Lung (tissue), 12 donors: ENCODE results near the gene PKN3. TPM values are rescaled to one million over a fixed set of nuclear protein-coding genes. Genes with fewer than 3 reads are reported as not detected.

ENCODE experiments used
- ATAC-seq: fragments of 200-7000 bp; cut with Tn5 transposase; one replicate; pipeline ENCODE4 v1.9.1; 2020; ENCODE audit warnings: moderate number of reproducible peaks; ENCODE audit not compliant: insufficient read depth, low FRiP score
- DNase-seq, 3 donors: peaks; one replicate each; pipeline ENCODE4 v3.0.0-alpha.2; 2013 to 2017
- H3K27ac ChIP-seq, 2 donors: one replicate each; pipeline ENCODE4 v1.5.1; 2013; ENCODE audit warnings: mild to moderate bottlenecking in 2 of 2, moderate library complexity in 2 of 2, control low read depth in 1 of 2, inconsistent platforms in 1 of 2, low read depth in 1 of 2, low read length in 1 of 2
- H3K27me3 ChIP-seq, 3 donors: one replicate each; pipeline ENCODE4 v1.5.1; 2013; ENCODE audit warnings: low read length in 2 of 3; ENCODE audit not compliant: control insufficient read depth in 3 of 3, insufficient read depth in 3 of 3
- H3K36me3 ChIP-seq, 4 donors: one replicate each; pipeline ENCODE4 v1.5.1; 2013; ENCODE audit warnings: low read length in 4 of 4, mild to moderate bottlenecking in 1 of 4, moderate library complexity in 1 of 4; ENCODE audit not compliant: control insufficient read depth in 4 of 4, insufficient read depth in 4 of 4
- H3K4me1 ChIP-seq, 5 donors: one replicate each; pipeline ENCODE4 v1.5.1; 2013; ENCODE audit warnings: low read length in 5 of 5, mild to moderate bottlenecking in 2 of 5, moderate library complexity in 1 of 5; ENCODE audit not compliant: control insufficient read depth in 5 of 5, insufficient read depth in 5 of 5
- H3K4me3 ChIP-seq: one replicate; pipeline ENCODE4 v1.5.1; 2013; ENCODE audit warnings: mild to moderate bottlenecking, control low read depth, moderate library complexity
- H3K9ac ChIP-seq, 2 donors: one replicate each; pipeline ENCODE4 v1.5.1; 2013; ENCODE audit warnings: low read length in 2 of 2, control low read depth in 1 of 2; ENCODE audit not compliant: insufficient read depth in 1 of 2
- H3K9me3 ChIP-seq, 4 donors: one replicate each; pipeline ENCODE4 v1.5.1; 2013; ENCODE audit warnings: low read length in 3 of 4, mild to moderate bottlenecking in 1 of 4, moderate library complexity in 1 of 4; ENCODE audit not compliant: control insufficient read depth in 4 of 4, insufficient read depth in 3 of 4
- WGBS, 2 donors: extraction: QIAGEN DNeasy Blood & Tissue Kit; methylation state at CpG; one replicate each; pipeline ENCODE4 v1.1.7; 2013; 5-methylcytosine and 5-hydroxymethylcytosine counted together
- polyA plus RNA-seq, 2 donors: library from polyadenylated mRNA; stranded (reverse); fragments of 200-250 nt; gene quantifications; one replicate each; pipeline ENCODE4 v1.2.1, GENCODE V29; 2013
- total RNA-seq, 2 donors: library from RNA; depleted of rRNA in 1 of 2; stranded (reverse); fragments of >200 nt in 1 of 2; gene quantifications; one replicate each; pipeline ENCODE4 v1.2.1, GENCODE V29; 2014 to 2021
- TF ChIP-seq, protein P1 (sequence below): IDR thresholded peaks from 2 replicates; pipeline ENCODE4 v1.5.1; 2012; ENCODE audit warnings: mild to moderate bottlenecking; ENCODE audit errors: control extremely low read depth, extremely low read depth
- donor health status: control.
- donor health status: control.
- donor health status: Bipolar disorder and iron deficiency.
- donor health status: healthy.
- donor health status: DM: yes; HTN: yes; CAD: no.

Gene PKN3
- total and polyA plus RNA-seq, 4 donors: 4.1 to 19.3 (median 10.8) TPM

- DNase-seq: no peak
- Histone ChIP-seq H3K27me3 (no peaks in the 10 kb centered on the region), H3K4me3 (no peak overlapping the region), H3K9me3 (no peaks in the 10 kb centered on the region), H3K4me1 (no peaks in the 10 kb centered on the region), H3K27ac (no peak overlapping the region), H3K36me3 (peaks cover 9 to 20% (median 16%) of the 10 kb centered on the region in 4 donors), H3K9ac (no peak overlapping the region)
- ATAC-seq: no peak
- TF ChIP-seq, protein P1, sequence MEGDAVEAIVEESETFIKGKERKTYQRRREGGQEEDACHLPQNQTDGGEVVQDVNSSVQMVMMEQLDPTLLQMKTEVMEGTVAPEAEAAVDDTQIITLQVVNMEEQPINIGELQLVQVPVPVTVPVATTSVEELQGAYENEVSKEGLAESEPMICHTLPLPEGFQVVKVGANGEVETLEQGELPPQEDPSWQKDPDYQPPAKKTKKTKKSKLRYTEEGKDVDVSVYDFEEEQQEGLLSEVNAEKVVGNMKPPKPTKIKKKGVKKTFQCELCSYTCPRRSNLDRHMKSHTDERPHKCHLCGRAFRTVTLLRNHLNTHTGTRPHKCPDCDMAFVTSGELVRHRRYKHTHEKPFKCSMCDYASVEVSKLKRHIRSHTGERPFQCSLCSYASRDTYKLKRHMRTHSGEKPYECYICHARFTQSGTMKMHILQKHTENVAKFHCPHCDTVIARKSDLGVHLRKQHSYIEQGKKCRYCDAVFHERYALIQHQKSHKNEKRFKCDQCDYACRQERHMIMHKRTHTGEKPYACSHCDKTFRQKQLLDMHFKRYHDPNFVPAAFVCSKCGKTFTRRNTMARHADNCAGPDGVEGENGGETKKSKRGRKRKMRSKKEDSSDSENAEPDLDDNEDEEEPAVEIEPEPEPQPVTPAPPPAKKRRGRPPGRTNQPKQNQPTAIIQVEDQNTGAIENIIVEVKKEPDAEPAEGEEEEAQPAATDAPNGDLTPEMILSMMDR: no peak
- 77 to 92% methylated on average over 20 of the region's 20 CpGs for WGBS, 2 donors
Measured at GRCh38 chr9:128742401-128742800, 40.1 kb downstream of the PKN3 start.

DNA sequence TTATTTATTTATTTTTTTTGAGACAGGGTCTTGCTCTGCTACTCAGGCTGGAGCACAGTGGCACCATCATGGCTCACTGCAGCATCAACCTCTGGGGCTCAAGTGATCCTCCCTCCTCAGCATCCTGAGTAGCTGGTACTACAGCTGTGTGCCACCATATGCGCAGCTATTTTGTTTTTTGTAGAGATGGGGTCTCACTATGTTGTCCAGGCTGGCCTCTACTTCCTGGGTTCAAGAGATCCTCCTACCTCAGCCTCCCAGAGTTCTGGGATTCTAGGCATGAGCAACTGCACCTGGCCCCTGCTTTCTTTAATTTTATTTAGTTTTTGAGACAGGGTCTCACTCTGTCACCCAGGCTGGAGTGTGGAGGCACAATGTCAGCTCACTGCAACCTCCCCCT, 41.1 kb downstream of the PKN3 start:
- Histone ChIP-seq H3K27me3 (no peaks in the 10 kb centered on the region), H3K9ac (no peak overlapping the region), H3K4me3 (no peak overlapping the region), H3K9me3 (no peaks in the 10 kb centered on the region), H3K36me3 (peaks cover 9 to 20% (median 16%) of the 10 kb centered on the region in 4 donors), H3K4me1 (no peaks in the 10 kb centered on the region), H3K27ac (no peak overlapping the region)
- DNase-seq: no peak
- TF ChIP-seq, protein P1: no peak
- WGBS, 2 donors: 95 to 98% methylated on average over 1 of the region's 1 CpG
- ATAC-seq: no peak

DNA sequence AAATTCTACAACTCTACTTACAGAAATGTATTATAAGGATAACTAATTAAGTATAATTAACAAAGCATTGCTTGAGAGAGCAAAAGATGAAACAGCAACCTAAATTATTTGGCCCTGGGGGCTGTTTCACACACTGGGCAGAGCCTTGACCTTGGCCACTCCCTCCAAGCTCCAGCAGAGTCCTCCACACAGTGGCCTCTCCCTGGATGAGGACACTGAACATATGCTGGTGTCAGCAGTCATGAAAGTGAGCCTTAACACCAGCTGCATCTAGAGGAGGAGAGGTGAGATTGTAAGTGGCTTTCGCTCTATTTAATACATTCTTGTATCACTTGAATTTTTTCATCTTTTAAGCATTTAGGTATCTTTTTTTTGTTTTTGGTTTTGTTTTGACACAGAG, 44.9 kb downstream of the PKN3 start:
- ATAC-seq (no peak), DNase-seq (no peak)
- no peaks in the 10 kb centered on the region for H3K9me3 ChIP-seq
- H3K4me3 ChIP-seq: no peak overlapping the region
- no peak overlapping the region for H3K27ac ChIP-seq
- H3K36me3 ChIP-seq: peaks cover 1 to 22% (median 15%) of the 10 kb centered on the region in 4 donors
- TF ChIP-seq, protein P1: no peak
- H3K27me3 ChIP-seq: no peaks in the 10 kb centered on the region
- H3K9ac ChIP-seq: no peak overlapping the region
- H3K4me1 ChIP-seq: no peaks in the 10 kb centered on the region
- 95 to 96% methylated on average over 1 of the region's 1 CpG for WGBS, 2 donors

DNA sequence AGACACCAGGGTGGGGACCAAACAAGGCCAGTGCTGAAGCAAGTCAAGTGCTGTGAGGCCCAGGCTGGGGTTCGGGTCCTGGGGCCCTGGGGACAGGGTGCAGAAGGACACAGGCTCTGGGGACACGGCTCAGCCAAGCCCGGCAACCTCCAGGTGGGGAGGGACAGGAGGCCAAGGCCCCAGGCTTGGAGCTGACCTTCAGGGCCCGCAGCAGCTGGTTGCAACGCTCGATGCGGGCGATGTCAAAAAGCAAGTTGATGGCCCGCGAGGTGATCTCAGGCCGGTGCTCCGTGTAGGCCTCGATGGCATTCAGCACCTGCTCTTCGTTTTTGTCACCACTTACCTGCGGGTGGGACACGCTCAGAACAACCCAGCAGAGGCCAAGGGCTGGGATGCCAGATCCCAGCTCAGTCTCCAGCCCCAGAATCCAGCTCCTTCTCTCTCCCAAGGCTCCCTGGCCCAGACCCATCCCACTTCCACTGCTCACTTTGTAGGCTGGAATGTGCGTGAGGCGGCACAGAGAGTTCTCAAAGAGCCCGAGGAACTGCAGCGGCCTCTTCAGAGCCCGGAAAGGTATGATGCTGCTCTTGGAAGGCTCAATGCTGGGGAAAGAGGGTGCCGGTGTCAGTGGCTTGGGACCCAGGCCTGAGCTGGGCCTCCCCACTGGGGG, 48.8 kb downstream of the PKN3 start:
- TF ChIP-seq, protein P1: no peak
- 94 to 95% methylated on average over 22 of the region's 22 CpGs for WGBS, 2 donors
- H3K27me3 ChIP-seq: no peaks in the 10 kb centered on the region
- no peak overlapping the region for H3K4me3 ChIP-seq
- H3K9ac ChIP-seq: no peak overlapping the region
- H3K36me3 ChIP-seq: peaks cover 4 to 36% (median 15%) of the 10 kb centered on the region in 4 donors
- no peaks in the 10 kb centered on the region for H3K4me1 ChIP-seq
- no peak for DNase-seq
- no peak overlapping the region for H3K27ac ChIP-seq
- H3K9me3 ChIP-seq: no peaks in the 10 kb centered on the region
- ATAC-seq: no peak
